Osteocyte (in vitro differentiated cells): ENCODE data around the gene ROCK2. TPM values are rescaled to one million over a fixed set of nuclear protein-coding genes. Genes with fewer than 3 reads are reported as not detected.

ENCODE experiments used
- DNase-seq: peaks from one replicate; pipeline ENCODE4 v3.0.0; 2021; ENCODE audit warnings: mixed read lengths; ENCODE audit not compliant: unreplicated experiment; ENCODE audit errors: extremely low spot score
- H3K27ac Mint-ChIP-seq: one replicate; pipeline ENCODE4 v1.8.0; 2021; ENCODE audit warnings: mild to moderate bottlenecking, mixed read lengths; ENCODE audit not compliant: unreplicated experiment
- H3K27me3 Mint-ChIP-seq: one replicate; pipeline ENCODE4 v1.8.0; 2021; ENCODE audit warnings: mixed read lengths; ENCODE audit not compliant: unreplicated experiment
- H3K36me3 Mint-ChIP-seq: one replicate; pipeline ENCODE4 v1.8.0; 2021; ENCODE audit warnings: mixed read lengths; ENCODE audit not compliant: unreplicated experiment
- H3K4me1 Mint-ChIP-seq: one replicate; pipeline ENCODE4 v1.8.0; 2021; ENCODE audit warnings: mixed read lengths; ENCODE audit not compliant: unreplicated experiment
- H3K4me3 Mint-ChIP-seq: one replicate; pipeline ENCODE4 v1.8.0; 2021; ENCODE audit warnings: mild to moderate bottlenecking, moderate library complexity, mixed read lengths; ENCODE audit not compliant: unreplicated experiment
- H3K9me3 Mint-ChIP-seq: one replicate; pipeline ENCODE4 v1.8.0; 2021; ENCODE audit warnings: mixed read lengths; ENCODE audit not compliant: unreplicated experiment
- CTCF ChIP-seq: fragments of 200-600 bp; sonication (generic); IDR thresholded peaks from 2 replicates; pipeline ENCODE4 v1.5.0; 2021; ENCODE audit warnings: antibody characterized with exemption, mild to moderate bottlenecking, moderate library complexity
- total RNA-seq: library from RNA; stranded (reverse); gene quantifications from 2 replicates; pipeline ENCODE4 v1.2.1, GENCODE V29; 2021

Gene ROCK2
- total RNA-seq, 1 donor from 2014 or later = 56.4 TPM

GRCh38 chr2:11326677-11327211 lies 17.7 kb downstream of the ROCK2 start:
- H3K27me3 Mint-ChIP-seq = no peaks in the 10 kb centered on the region
- no peaks in the 10 kb centered on the region for H3K9me3 Mint-ChIP-seq
- no peak overlapping the region for H3K27ac Mint-ChIP-seq
- TF ChIP-seq CTCF = no peak
- DNase-seq = no peak
- H3K4me3 Mint-ChIP-seq = no peak overlapping the region
- peaks cover 2% of the 10 kb centered on the region for H3K36me3 Mint-ChIP-seq
- H3K4me1 Mint-ChIP-seq = peaks cover 26% of the 10 kb centered on the region

DNA sequence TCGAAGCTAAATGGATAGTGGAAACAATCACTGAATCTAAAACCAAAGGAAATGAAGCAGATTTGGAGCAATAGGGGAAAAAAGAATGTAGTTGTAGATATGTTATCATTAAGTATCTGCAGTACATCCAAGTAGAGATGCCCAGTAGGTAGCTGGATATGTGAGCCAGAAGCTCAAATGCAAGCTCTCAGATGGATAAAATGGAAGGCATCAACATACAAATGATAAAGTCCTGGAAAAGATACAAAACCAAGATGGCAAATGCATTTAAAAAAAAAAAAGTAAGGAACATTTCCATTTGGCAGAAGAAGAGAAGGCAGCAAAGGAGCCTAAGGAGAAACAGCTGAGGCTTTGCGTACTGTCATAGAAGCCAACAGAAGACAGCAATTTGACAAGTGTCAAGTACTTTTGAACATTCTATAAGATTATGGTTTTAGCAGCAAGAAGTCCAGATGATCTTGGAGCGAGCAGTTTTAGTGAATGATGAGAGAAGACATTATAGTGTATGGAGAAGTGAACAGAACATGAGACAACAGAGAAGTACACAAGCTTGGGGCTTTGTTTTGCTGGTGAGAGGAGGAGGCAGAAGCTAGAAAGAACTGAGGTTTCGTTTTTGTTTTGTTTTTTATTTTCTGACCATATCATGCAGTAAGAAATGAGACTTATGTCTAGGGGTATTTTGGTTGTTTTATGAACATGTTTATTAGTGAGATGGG lies 18.3 kb downstream of the ROCK2 start:
- Mint-ChIP-seq H3K4me1 (peaks cover 27% of the 10 kb centered on the region), H3K36me3 (peaks cover 2% of the 10 kb centered on the region), H3K9me3 (no peaks in the 10 kb centered on the region), H3K27ac (no peak overlapping the region), H3K27me3 (no peaks in the 10 kb centered on the region), H3K4me3 (no peak overlapping the region)
- no peak for DNase-seq
- no peak for TF ChIP-seq CTCF

DNA sequence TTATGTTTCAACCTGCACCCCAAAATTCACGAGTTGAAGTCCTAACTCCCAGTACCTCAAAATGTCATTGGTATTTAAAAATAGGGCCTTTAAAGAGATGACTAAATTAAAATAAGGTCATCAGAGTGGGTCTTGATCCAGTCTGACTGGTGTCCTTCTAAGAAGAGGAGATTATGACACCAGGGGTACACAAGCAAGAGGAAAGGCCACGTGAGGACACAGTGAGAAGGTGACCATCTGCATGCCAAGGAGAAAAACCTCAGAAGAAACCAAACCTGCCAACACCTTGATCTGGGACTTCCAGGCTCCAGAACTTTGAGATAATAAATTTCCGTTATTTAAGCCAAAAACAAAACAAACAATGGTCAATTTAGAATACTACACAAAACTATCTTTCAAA lies 22.6 kb downstream of the ROCK2 start:
- Mint-ChIP-seq H3K4me1 (peaks cover 12% of the 10 kb centered on the region), H3K4me3 (no peak overlapping the region), H3K27me3 (no peaks in the 10 kb centered on the region), H3K9me3 (no peaks in the 10 kb centered on the region), H3K27ac (no peak overlapping the region), H3K36me3 (peaks cover 4% of the 10 kb centered on the region)
- no peak for TF ChIP-seq CTCF
- DNase-seq = no peak

DNA sequence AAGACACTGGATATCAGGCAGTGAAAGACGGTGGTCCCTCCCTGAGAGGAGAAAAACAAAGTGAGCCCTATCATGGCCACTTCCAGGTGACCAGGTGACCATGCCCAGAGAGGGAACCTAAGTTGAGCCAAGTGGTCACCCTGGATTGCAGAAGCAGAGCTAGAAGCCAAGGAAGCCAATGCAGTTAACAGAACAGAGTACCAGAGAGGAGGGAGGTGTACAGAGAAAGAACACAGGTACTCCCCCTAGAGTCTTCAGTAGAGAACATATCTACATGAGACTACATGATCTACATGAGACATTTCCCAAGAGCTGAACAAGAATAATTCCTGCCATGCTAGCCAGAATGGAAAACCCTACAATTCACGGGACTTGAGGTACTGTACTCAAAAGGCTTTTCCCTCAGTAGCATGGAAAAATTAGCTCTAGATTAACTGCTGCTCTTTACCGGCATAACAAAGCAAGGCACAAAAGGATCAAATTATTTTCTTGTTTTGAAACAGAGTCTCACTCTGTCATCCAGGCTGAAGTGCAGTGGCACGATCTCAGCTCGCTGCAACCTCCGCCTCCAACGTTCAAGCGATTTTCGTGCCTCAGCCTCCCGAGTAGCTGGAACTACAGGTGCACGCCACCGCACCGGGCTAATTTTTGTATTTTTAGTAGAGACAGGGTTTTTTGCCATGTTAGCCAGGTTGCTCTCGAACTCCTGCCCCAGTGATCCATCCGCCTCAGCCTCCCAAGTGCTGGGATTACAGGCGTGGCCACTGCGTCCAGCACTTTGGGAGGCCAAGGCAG lies 23.5 kb downstream of the ROCK2 start:
- Mint-ChIP-seq H3K27ac (no peak overlapping the region), H3K4me1 (peaks cover 15% of the 10 kb centered on the region), H3K4me3 (no peak overlapping the region), H3K36me3 (peaks cover 4% of the 10 kb centered on the region), H3K9me3 (no peaks in the 10 kb centered on the region), H3K27me3 (no peaks in the 10 kb centered on the region)
- no peak for TF ChIP-seq CTCF
- no peak for DNase-seq

- Mint-ChIP-seq H3K36me3 (peaks cover 4% of the 10 kb centered on the region), H3K4me1 (peaks cover 15% of the 10 kb centered on the region), H3K27me3 (no peaks in the 10 kb centered on the region), H3K27ac (no peak overlapping the region), H3K4me3 (no peak overlapping the region), H3K9me3 (no peaks in the 10 kb centered on the region)
- TF ChIP-seq CTCF = no peak
- no peak for DNase-seq
These were observed 24.5 kb downstream of the ROCK2 start for GRCh38 chr2:11319939-11320338.
